NCI-H345 treated with DMSO at 0.1 percent for 48 hours (cell line): ENCODE data around the gene CDKAL1.
"Not testable (repeated sequence)": the region's sequence is repeated elsewhere in the genome, so short reads cannot be mapped to it uniquely, and the experiment has no call there.

ENCODE experiments used
- DNase-seq: peaks from one replicate; lab custom pipeline; 2025; ENCODE audit not compliant: unreplicated experiment; lab: John Stamatoyannopoulos, UW

The CDKAL1 gene

GRCh38 chr6:21188505-21189223 is 654.4 kb downstream of the CDKAL1 start:
- peak; percentile 88 for DNase-seq

- DNase-seq = no peak
Measured at GRCh38 chr6:21189759-21190158, 655.5 kb downstream of the CDKAL1 start.

DNA sequence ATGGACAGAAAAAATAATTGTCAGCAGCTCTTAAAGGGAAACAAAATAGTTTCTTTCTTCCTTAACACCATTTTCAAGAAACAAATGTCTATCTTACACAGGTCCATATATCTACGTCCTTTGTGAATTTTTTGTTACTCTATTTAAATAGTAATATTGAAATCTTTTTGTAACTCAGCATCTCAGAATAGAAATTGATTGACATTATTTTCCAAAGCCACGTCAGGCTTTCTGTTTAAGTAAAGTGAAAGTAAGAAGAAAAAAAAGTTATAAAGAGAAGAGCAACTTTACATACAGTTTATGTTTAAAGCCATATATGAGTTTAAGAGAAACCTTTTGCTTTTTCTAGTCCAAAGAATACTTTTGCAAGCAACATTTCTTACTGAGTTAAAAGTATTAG is 656.4 kb downstream of the CDKAL1 start:
- no peak for DNase-seq

GRCh38 chr6:21193790-21194475 is 659.7 kb downstream of the CDKAL1 start:
- no peak for DNase-seq

- DNase-seq = not testable (repeated sequence)
Measured at GRCh38 chr6:21195301-21195700, 661.0 kb downstream of the CDKAL1 start.

DNA sequence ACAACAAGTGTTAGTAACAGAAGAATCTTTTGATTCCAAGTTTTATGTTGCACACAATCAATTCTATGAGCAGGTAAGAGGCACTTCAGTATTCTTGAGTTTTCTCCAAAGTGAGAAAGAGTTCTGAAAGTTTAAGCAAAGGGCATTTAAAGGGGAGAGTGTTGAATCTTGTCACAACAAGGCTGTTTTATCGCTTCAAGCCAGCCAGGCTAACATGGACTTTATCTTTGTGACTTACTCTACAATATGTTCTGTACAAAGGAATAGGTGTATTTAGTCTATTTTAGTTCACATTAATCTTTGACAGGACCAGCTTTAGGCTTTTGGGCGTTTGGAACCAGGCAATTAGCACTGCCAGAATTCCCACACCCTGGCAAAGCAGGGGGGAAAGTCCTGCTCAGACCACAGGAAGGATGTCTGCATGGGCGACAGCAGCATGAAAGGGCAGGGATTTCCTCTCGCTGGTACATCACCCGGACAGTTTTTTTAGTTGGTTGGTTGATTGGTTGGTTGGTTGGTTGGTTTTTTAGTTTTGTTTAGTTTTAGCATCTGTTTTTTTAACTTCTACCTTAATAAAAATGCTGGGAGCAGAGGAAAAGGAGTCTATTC is 663.9 kb downstream of the CDKAL1 start:
- DNase-seq = no peak

DNA sequence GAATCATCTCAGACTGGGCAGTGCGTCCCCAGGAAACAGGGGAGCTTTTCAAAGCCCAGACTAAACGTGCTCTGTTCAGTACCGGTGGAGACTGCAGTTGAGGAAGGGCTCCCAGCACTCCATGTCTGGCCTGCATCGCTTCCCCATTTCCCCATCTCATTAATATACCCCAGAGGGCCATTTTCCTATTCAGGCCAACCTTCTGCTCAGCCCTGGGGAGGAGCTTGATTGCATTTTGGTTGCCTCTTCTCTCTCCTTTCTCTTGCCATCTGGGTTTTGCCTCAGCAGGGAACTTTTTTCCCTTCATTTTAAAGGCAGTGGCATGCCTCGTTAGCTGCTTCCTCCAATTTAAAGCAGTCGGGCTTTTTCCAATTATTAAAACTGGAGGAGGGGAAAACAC is 665.0 kb downstream of the CDKAL1 start:
- DNase-seq = peak; percentile 26

GRCh38 chr6:21200134-21200870 is 666.0 kb downstream of the CDKAL1 start:
- DNase-seq = no peak

DNA sequence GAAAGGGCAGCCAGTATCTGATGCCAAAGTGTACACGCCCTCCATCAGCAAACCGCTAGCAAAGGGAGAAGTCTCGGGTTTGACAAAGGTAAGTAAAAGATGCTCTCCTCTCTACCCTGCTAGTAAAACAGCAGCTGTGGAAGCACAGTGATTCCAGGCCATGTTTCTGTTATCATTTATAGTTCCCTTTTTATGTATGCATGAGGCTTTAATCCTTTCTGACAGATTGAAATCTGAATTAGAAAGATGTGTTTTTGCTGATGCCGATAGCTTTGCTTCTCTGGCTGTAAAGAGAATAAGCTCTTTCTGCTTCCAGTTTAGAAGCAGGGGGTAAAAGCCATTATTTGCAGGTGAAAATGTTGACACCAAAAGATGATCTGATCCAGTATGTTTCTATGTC is 666.9 kb downstream of the CDKAL1 start:
- DNase-seq = peak; percentile 82

GRCh38 chr6:21201637-21202350 is 667.5 kb downstream of the CDKAL1 start:
- DNase-seq = peak; percentile 96

DNA sequence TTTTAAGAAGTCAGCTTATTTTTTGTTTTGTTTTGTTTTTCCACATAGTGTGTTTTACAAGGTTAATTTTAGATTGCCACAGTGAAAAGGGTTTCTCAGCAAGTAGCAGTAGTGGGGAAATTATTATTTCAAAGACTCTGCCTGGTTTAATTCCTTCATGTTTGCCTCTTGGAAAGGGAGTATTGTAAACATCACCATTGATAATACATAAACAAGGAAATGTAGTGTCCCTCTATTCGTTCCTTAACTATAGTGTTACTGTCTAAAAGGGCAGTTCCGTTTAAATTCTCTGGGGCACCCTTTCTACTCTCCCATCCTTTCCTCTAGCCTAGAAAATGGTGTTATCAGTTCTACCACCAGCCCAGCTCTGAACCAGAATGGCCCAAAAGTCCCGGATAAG is 668.3 kb downstream of the CDKAL1 start:
- DNase-seq = no peak

- no peak for DNase-seq
Measured at GRCh38 chr6:21204951-21205350, 670.7 kb downstream of the CDKAL1 start.

DNA sequence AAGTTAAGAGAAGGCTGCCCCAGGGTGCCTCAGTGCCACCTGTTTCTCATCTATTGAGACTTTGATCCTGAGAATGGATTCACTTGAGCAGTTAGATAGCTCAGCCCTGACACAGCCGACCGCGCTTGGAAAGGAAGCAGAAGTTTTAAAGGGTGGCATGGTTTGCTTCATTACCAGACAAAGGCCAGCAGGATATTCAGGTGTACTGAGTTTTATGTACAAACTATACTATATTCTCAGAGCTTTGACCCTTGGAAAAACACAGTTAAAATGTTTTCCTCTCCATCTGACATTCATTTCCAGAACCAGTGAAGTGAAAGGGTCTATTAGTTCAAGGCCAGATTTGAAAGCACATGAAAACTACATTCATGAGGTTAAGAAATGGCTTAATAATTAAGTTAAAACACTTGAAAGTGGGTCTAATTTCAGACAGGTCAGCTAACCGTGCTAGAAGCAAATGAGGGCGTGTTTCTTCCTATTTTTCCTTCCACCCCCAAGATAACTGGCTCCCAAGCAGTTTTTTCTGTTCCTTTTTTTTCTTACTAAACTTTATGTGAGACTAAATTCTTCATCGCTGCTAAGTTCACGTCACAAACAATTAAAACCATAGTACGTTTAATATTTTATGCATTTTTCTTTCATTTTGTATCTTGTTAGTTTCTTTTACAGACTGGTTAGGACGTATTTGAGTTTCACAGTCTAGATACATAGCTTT is 674.0 kb downstream of the CDKAL1 start:
- no peak for DNase-seq

DNA sequence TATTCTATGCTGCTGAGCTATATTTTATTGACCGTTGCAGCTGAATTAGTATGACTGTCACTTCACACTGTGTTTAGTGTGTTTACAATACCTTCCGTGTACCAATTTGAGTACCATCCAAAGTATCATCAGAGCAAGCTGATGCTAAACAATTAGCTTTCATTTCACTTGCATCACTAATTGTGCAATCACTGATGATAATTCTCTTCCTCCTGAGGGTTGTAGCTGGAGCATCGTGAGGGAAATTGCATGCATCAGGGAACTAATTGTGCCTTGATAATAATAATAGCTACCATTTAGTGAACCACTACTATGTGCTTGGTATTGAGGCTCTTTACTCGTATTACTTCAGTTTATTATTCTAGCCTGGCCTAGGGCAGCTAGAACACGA is 674.5 kb downstream of the CDKAL1 start:
- DNase-seq = no peak

DNA sequence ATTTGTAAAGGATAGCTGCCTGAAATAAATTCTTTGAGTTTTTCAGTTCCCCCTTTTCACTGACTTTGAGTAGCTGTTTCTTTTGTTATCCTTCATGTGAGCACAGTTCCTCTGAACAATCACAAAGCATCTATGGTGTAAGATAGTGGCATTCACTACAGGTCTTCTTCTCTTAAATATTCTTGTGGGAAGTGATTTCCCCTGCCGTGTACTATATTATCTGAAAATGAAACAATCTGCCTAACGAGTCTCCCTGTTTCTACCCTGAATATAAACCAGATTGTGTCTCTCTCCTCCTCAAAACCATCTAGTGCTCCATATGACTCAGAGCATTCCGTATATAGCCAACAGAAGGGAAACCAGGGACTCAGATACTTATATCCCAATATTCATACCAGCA is 679.2 kb downstream of the CDKAL1 start:
- DNase-seq = no peak

- no peak for DNase-seq
Measured at GRCh38 chr6:21214738-21215448, 680.6 kb downstream of the CDKAL1 start.

- no peak for DNase-seq
Measured at GRCh38 chr6:21219241-21219640, 685.0 kb downstream of the CDKAL1 start.

DNA sequence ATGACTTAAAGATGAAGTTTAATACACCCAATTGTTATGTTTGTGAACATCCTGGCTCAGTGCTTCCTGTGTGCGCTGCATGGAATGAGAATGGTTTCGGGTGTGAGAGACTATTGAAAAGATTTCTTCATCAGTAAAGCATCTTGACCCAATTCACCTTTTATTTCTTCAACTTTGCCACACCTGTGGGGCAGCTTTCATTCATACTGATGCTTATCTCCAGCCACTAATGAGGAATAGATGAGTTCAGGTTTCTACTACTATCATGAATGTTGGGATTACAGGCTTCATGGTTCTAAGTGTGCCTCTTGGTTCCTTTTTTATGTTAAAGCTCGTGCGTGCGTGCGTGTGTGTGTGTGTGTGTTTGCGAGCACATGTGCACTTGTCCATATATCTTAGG is 685.6 kb downstream of the CDKAL1 start:
- DNase-seq = no peak

GRCh38 chr6:21220271-21220987 is 686.2 kb downstream of the CDKAL1 start:
- no peak for DNase-seq
